D341Med (cell line): ENCODE data around the gene LRRC7.
"Not testable (repeated sequence)": the region's sequence is repeated elsewhere in the genome, so short reads cannot be mapped to it uniquely, and the experiment has no call there.

Source experiments
- DNase-seq: peaks from one replicate; pipeline ENCODE4 v3.0.0; 2012; ENCODE audit warnings: low spot score

The LRRC7 gene

GRCh38 chr1:69888016-69888415 lies 320.3 kb downstream of the LRRC7 start:
- not testable (repeated sequence) for DNase-seq

DNA sequence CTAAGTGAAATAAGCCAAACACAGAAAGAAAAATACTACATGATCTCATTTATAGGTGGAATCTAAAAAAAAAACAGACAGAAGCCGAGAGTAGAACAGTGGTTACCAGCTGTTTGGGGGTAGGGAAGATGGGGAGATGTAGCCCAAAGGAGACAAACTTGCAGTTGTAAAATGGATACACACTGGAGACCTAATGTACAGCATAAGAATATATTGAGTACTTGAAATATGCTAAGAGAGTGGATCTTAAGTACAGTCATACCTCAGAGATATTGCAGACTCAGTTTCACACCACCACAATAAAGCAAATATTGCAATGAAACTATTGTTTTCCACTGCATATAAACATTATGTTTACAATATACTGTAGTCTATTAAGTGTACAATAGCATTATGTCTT lies 320.9 kb downstream of the LRRC7 start:
- no peak for DNase-seq

- no peak for DNase-seq
Observed at GRCh38 chr1:69898403-69898947, 330.8 kb downstream of the LRRC7 start.

DNA sequence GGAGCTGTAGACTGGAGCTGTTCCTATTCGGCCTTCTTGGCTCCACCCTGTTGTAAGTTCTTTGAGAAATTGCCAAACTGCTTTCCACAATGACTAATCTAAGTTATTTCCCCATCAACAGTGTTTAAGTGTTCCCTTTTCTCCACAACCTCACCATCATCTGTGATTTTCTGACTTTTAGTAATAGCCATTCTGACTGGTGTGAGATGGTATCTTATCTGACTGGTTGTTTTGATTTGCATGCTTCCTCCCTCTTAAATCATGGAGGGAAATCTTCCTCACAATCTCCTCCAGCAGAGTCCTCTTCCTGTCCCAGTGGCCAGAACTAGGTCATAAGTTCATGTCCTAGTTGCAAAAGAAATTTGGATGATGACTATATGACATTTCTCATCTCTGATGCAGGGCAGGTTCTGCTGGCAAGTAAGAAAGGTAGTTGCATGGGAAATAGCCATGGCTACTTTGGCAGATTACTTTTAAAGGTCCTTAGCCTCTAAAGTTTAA lies 343.6 kb downstream of the LRRC7 start:
- DNase-seq = no peak

DNA sequence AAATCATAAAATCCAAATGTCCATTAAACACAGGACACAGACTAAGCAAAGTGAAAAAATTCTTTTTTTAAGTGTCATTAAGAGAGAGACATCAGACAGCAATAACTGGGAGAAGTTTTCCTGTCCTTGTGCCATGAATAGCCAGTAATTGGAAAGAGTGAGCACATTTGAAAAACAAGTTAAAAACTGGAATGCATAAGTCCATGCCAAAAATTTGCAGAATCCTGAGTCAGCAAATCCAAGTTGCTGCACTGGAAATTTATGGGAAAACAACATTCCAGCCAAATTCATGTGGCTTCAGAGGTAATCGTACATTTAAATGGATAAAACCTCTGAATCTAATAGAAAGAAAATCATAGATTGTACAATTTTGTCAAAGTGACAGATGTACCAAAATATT lies 346.3 kb downstream of the LRRC7 start:
- DNase-seq = no peak

GRCh38 chr1:69914976-69915765 lies 347.4 kb downstream of the LRRC7 start:
- DNase-seq = no peak

DNA sequence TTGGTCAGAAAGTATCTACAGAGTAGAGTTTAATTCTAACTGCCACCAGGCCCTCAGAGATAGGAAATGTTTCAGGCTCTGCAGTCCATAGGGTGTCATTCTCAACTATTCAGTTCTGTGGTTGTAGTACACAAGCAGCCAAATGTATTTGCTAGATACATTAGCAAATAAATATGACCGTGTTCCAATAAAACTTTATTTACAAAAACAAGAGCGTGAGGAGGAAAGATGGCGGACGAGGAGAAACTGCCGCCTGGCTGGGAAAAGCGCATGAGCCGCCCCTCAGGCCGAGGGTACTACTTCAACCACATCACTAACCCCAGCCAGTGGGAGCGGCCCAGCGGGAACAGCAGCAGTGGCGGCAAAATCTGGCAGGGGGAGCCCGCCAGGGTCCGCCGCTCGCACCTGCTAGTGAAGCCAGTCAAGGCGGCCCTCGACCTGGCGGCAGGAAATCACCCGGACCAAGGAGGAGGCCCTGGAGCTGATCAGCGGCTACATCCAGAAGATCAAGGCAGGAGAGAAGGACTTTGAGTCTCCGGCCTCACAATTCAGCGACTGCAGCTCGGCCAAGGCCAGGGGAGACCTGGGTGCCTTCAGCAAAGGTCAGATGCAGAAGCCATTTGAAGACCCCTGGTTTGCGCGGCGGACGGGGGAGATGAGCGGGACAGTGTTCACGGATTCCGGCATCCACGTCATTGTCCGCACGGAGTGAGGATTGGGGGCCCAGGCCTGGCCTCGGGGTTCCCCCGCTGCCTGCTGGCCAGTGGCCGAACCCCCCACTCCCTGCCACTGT lies 351.6 kb downstream of the LRRC7 start:
- no peak for DNase-seq

DNA sequence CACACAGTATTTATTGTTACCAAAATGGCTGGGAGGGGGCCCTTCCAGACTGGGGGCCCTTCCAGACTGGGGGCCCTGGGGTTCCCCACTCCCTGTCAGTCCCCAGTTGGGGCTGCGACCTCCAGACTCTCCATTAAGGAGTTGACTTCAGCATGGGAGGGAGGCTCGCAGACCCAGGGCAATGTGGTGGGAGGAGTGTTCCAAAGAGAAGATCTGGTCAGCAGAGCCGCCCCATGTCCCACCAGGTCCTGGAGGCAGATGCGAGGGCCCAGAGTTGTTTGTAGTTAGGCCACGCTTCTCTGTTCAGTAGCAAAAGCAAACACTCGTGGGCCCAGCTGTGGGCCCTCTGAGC lies 352.2 kb downstream of the LRRC7 start:
- no peak for DNase-seq

DNA sequence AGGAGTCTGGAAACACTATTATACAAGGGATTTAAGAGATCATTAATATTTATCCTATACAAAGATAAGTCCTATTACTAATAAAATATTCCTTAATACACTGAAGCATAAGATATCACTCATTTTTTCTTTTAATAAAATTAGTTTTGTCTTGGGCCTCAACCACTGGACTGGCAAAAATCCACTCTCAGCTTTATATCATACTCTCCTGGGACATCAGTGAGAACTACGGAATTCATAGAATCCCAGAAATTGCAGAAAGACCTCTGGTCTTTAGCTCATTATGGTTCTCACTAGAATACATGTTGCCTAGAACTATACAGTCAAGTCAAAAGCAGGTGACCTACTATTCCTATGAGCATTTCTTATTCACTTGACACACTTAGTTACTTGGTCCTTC lies 352.7 kb downstream of the LRRC7 start:
- no peak for DNase-seq

- no peak for DNase-seq
Observed at GRCh38 chr1:69921486-69921885, 353.8 kb downstream of the LRRC7 start.

DNA sequence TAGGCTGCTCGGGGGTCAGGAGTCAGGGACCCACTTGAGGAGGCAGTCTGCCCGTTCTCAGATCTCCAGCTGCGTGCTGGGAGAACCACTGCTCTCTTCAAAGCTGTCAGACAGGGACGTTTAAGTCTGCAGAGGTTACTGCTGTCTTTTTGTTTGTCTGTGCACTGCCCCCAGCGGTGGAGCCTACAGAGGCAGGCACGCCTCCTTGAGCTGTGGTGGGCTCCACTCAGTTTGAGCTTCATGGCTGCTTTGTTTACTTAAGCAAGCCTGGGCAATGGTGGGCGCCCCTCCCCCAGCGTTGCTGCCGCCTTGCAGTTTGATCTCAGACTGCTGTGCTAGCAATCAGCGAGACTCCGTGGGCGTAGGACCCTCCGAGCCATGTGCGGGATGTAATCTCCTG lies 360.5 kb downstream of the LRRC7 start:
- DNase-seq = not testable (repeated sequence)

DNA sequence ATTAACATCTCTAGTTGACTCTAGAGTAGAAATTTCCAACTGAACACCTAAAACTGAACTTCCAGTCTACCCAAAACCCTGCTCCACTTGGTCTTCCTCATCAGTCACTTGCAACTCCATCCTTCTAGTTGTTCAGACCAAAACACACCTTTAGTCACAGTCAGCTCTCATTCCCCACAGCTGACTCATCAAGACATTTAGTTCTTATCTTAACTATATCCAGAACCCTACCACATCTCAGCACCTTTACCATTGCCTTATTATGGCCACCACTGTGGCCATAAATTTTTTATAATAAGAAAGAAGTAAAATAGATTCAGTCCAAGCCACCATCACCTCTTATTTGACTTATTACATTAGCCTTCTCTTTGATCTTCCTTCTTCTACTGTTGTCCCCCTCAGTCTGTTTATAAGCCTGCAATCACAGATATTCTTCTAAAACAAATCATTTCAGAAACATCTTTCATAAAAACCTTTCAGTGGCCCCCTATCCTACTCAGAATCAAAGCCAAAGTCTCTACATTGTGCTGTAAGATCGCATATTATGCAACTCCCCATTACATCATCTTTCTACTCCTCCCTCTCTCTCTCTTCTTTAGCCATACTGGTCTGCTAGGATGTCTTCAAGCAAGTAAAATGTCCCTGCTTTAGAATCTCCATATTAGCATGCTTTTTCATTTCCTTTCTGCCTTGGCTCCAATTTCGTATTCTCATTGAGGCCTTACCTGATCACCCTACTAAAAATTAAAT lies 361.8 kb downstream of the LRRC7 start:
- DNase-seq = no peak

DNA sequence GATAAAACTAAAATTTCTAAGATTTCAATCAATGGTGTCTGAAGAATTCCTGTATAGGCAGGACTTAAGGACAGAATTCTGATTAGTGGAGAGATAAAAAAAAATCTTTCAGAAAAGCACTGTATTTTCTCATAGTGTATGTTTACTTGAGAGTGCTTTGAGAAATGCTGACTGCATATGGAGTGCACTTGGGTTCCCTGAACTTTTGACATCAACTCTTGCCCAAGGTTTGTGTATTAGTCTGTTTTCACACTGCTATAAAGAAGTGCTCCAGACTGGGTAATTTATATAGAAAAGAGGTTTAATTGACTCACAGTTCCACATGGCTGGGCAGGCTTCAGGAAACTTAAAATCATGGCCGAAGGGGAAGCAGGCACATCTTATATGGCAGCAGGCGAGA lies 362.7 kb downstream of the LRRC7 start:
- no peak for DNase-seq

- no peak for DNase-seq
Observed at GRCh38 chr1:69932760-69933159, 365.0 kb downstream of the LRRC7 start.

DNA sequence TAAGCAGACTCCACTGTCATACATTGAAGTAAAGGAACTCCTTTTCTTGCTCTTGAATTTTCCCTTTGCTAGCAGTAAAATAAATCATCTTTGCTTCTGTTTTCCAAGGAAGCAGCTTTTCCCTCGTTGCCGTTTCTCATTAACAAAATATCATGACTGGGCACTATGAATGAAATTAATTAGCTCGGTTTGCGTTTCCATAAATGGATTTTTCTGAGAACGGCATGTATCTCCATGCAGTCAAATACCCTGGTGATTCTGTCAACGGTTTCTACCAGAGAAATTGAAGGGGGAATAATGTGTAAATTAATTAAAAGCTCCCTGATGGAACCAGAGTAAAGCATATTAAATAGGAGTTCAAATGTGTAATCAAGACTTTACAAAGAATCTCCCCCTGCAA lies 372.5 kb downstream of the LRRC7 start:
- no peak for DNase-seq

- DNase-seq = no peak
Observed at GRCh38 chr1:69940816-69941215, 373.1 kb downstream of the LRRC7 start.

GRCh38 chr1:69943030-69943429 lies 375.3 kb downstream of the LRRC7 start:
- DNase-seq = no peak

DNA sequence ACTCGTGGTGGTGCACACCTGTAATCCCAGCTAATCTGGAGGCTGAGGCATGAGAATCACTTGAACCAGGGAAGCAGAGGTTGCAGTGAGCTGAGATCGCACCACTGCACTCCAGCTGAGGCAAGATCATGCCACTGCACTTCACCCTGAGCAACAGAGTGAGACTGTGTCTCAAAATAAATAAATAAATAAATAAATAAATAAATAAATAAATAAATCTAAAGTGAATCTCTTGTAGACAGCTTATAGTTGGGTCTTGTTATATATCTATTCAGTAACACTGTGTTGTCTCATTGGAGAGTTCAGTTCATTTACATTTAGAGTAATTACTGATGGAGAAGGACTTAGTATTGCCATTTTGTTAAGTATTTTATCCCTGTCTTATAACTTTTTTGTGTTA lies 379.2 kb downstream of the LRRC7 start:
- DNase-seq = no peak

- DNase-seq = no peak
Observed at GRCh38 chr1:69947837-69948236, 380.1 kb downstream of the LRRC7 start.

DNA sequence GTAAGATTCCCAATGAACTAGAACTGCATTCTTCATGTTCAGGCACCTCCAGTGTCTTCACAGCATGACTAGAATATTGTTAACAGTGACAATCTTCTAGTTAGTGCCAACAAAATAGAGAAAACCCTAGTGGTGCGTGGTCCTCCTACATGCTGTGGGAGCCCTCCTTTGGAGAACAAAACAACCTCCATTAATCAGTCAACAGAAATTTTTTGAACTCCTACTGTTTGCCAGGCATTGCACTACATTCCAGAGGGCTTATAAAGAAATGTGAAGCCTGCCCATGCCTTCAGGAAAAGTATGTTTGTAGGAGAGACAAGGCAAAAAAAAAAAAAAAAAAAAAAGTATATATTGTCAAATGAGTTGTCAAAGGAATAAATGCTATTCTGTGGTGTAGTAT lies 385.0 kb downstream of the LRRC7 start:
- DNase-seq = no peak

- DNase-seq = not testable (repeated sequence)
Observed at GRCh38 chr1:69962452-69962851, 394.7 kb downstream of the LRRC7 start.

DNA sequence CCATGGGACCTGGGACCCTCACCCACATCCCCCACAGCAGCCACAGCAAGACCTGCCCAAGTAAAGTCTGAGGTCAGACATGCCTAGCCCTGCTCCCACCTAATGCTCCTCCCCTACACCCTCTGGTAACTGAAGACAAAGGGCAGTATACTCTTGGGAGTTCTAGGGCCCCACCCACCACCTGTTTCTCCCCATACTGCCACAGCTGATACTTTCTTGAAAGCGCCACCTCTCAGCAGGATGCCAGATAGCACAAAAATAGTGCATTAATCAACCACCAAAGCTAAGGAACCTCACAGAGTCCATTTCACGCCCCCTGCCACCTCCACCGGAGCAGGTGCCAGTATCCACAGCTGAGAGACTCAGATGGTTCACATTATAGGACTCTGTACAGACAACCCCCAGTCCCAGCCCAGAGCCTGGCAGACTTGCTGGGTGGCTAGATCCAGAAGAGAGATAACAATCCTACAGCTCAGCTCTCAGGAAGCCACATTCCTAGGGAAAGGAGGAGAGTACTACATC lies 399.6 kb downstream of the LRRC7 start:
- DNase-seq = no peak
